B cell (primary cell): ENCODE measurements around the gene SLC39A11. TPM values are rescaled to one million over a fixed set of nuclear protein-coding genes. Genes with fewer than 3 reads are reported as not detected.

Experiments used
- ATAC-seq: fragments of 200-7000 bp; cut with Tn5 transposase; one replicate; pipeline ENCODE4 v1.10.0; 2021; ENCODE audit warnings: low read depth, mild to moderate bottlenecking, moderate number of reproducible peaks, moderate library complexity
- CTCF ChIA-PET: fragments of 350-600 bp; sonication (Branson Sonifier 250); formaldehyde crosslinking; loops from one replicate; lab custom pipeline; 2021; ENCODE audit warnings: antibody characterized with exemption, inconsistent platforms; lab: Charles Lee
- POLR2A ChIA-PET: fragments of 350-600 bp; sonication (Branson Sonifier 250); formaldehyde crosslinking; loops from one replicate; lab custom pipeline; 2021; ENCODE audit warnings: antibody characterized with exemption; lab: Charles Lee
- DNase-seq: peaks from one replicate; pipeline ENCODE4 v3.0.0; 2013
- H2AFZ ChIP-seq: 2 replicates; pipeline ENCODE4 v1.6.1; 2012; ENCODE audit warnings: mild to moderate bottlenecking, low read depth, low read length; ENCODE audit not compliant: insufficient read depth, poor library complexity, severe bottlenecking
- H3K27ac ChIP-seq, 2 donors: 1 replicate in 1 of 2; 2 replicates in 1 of 2; pipeline ENCODE4 v1.5.1; 2012 to 2013; ENCODE audit warnings: low read length in 2 of 2, mild to moderate bottlenecking in 2 of 2, moderate library complexity in 1 of 2
- H3K27me3 ChIP-seq, 4 experiments: fragments of 200-600 bp in 1 of 4; sonication (generic) in 1 of 4; replicated peaks in 1 of 4; 1 replicate in 2 of 4; 2 replicates in 2 of 4; pipeline versions ENCODE4 v1.6.1 to v1.7.0; 2013 to 2016; ENCODE audit warnings: low read length in 3 of 4, mild to moderate bottlenecking in 2 of 4, mixed read lengths in 1 of 4, moderate library complexity in 1 of 4; ENCODE audit not compliant: insufficient read depth in 4 of 4, control insufficient read depth in 3 of 4; ENCODE audit errors: control extremely low read depth in 1 of 4
- H3K36me3 ChIP-seq, 2 experiments: replicated peaks in 1 of 2; 1 replicate in 1 of 2; 2 replicates in 1 of 2; pipeline versions ENCODE4 v1.6.1 to v1.7.1; 2013; ENCODE audit warnings: low read length in 1 of 2; ENCODE audit not compliant: insufficient read depth in 2 of 2, control insufficient read depth in 1 of 2; ENCODE audit errors: control extremely low read depth in 1 of 2, extremely low read depth in 1 of 2
- H3K4me1 ChIP-seq, 2 donors: fragments of 200-600 bp in 1 of 2; sonication (generic) in 1 of 2; 1 replicate in 1 of 2; 2 replicates in 1 of 2; pipeline versions ENCODE4 v1.5.1 to v1.6.1; 2013 to 2017; ENCODE audit warnings: low read length in 2 of 2; ENCODE audit not compliant: control insufficient read depth in 2 of 2, insufficient read depth in 2 of 2
- H3K4me2 ChIP-seq: replicated peaks from 2 replicates; pipeline ENCODE3; 2012; ENCODE audit warnings: mild to moderate bottlenecking, low read depth, low read length; ENCODE audit not compliant: poor library complexity, severe bottlenecking
- H3K4me3 ChIP-seq, 5 experiments: fragments of 200-600 bp in 1 of 5; sonication (generic) in 1 of 5; 1 replicate in 3 of 5; 2 replicates in 2 of 5; pipeline versions ENCODE4 v1.5.1 to v1.7.0; 2011 to 2016; ENCODE audit warnings: low read length in 4 of 5, mild to moderate bottlenecking in 4 of 5, low read depth in 2 of 5, control low read depth in 1 of 5, moderate library complexity in 1 of 5; ENCODE audit not compliant: insufficient read depth in 1 of 5; ENCODE audit errors: control extremely low read depth in 1 of 5, extremely low read depth in 1 of 5
- H3K79me2 ChIP-seq: fragments of 200-600 bp; sonication (generic); one replicate; pipeline ENCODE4 v1.6.0; 2016; ENCODE audit warnings: low read length; ENCODE audit not compliant: control insufficient read depth, insufficient read depth
- H3K9ac ChIP-seq: fragments of 200-600 bp; sonication (generic); 2 replicates; pipeline ENCODE4 v1.6.1; 2017; ENCODE audit warnings: mild to moderate bottlenecking, low read length, moderate library complexity
- H3K9me3 ChIP-seq, 3 donors: one replicate each; pipeline versions ENCODE4 v1.6.1 to v1.7.1; 2013; ENCODE audit warnings: low read length in 2 of 3; ENCODE audit not compliant: control insufficient read depth in 2 of 3, insufficient read depth in 1 of 3; ENCODE audit errors: control extremely low read depth in 1 of 3
- H4K20me1 ChIP-seq: 2 replicates; pipeline ENCODE4 v1.6.0; 2012; ENCODE audit warnings: mild to moderate bottlenecking, low read length; ENCODE audit not compliant: insufficient read depth, control insufficient read depth, poor library complexity, severe bottlenecking
- H3K27ac Mint-ChIP-seq: one replicate; pipeline ENCODE4 v1.8.0; 2021; ENCODE audit warnings: mixed read lengths
- H3K27me3 Mint-ChIP-seq: one replicate; pipeline ENCODE4 v1.8.0; 2021; ENCODE audit warnings: mixed read lengths
- H3K4me1 Mint-ChIP-seq: one replicate; pipeline ENCODE4 v1.8.0; 2021; ENCODE audit warnings: mixed read lengths
- H3K4me3 Mint-ChIP-seq: one replicate; pipeline ENCODE4 v1.8.0; 2021; ENCODE audit warnings: mixed read lengths
- H3K9me3 Mint-ChIP-seq: one replicate; pipeline ENCODE4 v1.8.0; 2022; ENCODE audit warnings: mixed read lengths; ENCODE audit not compliant: insufficient read depth
- EZH2 ChIP-seq: IDR thresholded peaks from 2 replicates; pipeline ENCODE4 v1.6.1; 2012; ENCODE audit warnings: borderline replicate concordance, low read depth, mild to moderate bottlenecking, moderate library complexity, low read length; ENCODE audit not compliant: insufficient read depth, poor library complexity, severe bottlenecking
- WGBS: methylation state at CpG from one replicate; pipeline ENCODE4 v1.1.5; 2013; ENCODE audit warnings: missing lambda C conversion rate; ENCODE audit not compliant: insufficient coverage; 5-methylcytosine and 5-hydroxymethylcytosine counted together
- intact Hi-C: fragments of 100-400 bp; cut with micrococcal nuclease; formaldehyde crosslinking; loops from one replicate; pipeline ENCODE4 v1.10.0; 2022
- polyA plus RNA-seq: library from polyadenylated mRNA; depleted of rRNA; stranded (reverse); fragments of >200 nt; gene quantifications from 2 replicates; pipeline ENCODE4 v1.2.3, GENCODE V29; 2012
- total RNA-seq, 2 donors: library from RNA; stranded (reverse); fragments of 120-200 nt in 1 of 2; gene quantifications; 1 replicate in 1 of 2; 2 replicates in 1 of 2; pipeline versions ENCODE4 v1.2.3 to v1.2.4, GENCODE V29; 2013 to 2022
- TF ChIP-seq, protein P1 (sequence below): fragments of 200-600 bp; IDR thresholded peaks from one replicate; pipeline ENCODE4 v1.8.0; 2022; ENCODE audit warnings: antibody characterized with exemption, mild to moderate bottlenecking

Gene SLC39A11
- total and polyA plus RNA-seq, 2 donors (not counting 1 experiment from before 2014, with no cell fraction given) = 6.9 to 39.6 TPM

DNA sequence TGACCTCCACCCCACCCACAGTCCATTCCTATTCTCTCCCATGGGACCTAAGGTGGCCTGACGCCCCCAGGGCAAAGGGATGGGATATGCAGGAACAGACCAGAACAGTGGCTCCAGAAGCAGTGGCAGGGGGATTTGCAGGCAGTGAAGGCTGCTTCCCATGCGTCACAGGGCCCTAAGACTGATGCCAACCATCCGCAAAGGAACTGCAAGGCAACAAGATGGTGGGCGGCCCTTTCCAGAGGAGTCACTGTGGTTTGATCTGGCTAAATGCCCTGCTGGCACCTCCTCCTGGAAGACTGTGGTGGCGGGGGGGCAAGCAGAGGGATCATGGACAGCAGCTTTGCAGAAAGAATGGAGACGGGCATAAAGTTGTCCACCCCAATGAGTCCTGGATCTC is 4.4 kb upstream of the SLC39A11 start:
- no peaks in the 10 kb centered on the region for H3K36me3 ChIP-seq
- peaks cover 0 to 8% (median under 1%) of the 10 kb centered on the region in 4 experiments for H3K27me3 ChIP-seq
- peaks cover 2 to 10% of the 10 kb centered on the region in 2 donors for H3K4me1 ChIP-seq
- DNase-seq (no peak), ATAC-seq (no peak)
- WGBS = 93% methylated on average over 6 of the region's 6 CpGs
- Mint-ChIP-seq H3K9me3 (no peaks in the 10 kb centered on the region), H3K4me1 (peaks cover 19% of the 10 kb centered on the region), H3K27ac (no peak overlapping the region), H3K4me3 (no peak overlapping the region), H3K27me3 (peaks cover 16% of the 10 kb centered on the region)
- intact Hi-C loops = no loop called here
- no peaks in the 10 kb centered on the region for H4K20me1 ChIP-seq
- CTCF ChIA-PET = no interaction called here
- H3K4me3 ChIP-seq = no peak overlapping the region
- no peaks in the 10 kb centered on the region for H3K9me3 ChIP-seq
- H3K4me2 ChIP-seq = no peak overlapping the region
- H3K27ac ChIP-seq = no peak overlapping the region
- H2AFZ ChIP-seq = no peak overlapping the region
- TF ChIP-seq, protein P1, sequence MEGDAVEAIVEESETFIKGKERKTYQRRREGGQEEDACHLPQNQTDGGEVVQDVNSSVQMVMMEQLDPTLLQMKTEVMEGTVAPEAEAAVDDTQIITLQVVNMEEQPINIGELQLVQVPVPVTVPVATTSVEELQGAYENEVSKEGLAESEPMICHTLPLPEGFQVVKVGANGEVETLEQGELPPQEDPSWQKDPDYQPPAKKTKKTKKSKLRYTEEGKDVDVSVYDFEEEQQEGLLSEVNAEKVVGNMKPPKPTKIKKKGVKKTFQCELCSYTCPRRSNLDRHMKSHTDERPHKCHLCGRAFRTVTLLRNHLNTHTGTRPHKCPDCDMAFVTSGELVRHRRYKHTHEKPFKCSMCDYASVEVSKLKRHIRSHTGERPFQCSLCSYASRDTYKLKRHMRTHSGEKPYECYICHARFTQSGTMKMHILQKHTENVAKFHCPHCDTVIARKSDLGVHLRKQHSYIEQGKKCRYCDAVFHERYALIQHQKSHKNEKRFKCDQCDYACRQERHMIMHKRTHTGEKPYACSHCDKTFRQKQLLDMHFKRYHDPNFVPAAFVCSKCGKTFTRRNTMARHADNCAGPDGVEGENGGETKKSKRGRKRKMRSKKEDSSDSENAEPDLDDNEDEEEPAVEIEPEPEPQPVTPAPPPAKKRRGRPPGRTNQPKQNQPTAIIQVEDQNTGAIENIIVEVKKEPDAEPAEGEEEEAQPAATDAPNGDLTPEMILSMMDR = no peak
- TF ChIP-seq EZH2 = no peak
- H3K9ac ChIP-seq = no peak overlapping the region
- POLR2A ChIA-PET = interaction anchor here (0.7 kb wide), 1 partner anchor 23 kb away, joined by 3 read pairs; no protein-coding TSS in a partner anchor
- no peaks in the 10 kb centered on the region for H3K79me2 ChIP-seq

DNA sequence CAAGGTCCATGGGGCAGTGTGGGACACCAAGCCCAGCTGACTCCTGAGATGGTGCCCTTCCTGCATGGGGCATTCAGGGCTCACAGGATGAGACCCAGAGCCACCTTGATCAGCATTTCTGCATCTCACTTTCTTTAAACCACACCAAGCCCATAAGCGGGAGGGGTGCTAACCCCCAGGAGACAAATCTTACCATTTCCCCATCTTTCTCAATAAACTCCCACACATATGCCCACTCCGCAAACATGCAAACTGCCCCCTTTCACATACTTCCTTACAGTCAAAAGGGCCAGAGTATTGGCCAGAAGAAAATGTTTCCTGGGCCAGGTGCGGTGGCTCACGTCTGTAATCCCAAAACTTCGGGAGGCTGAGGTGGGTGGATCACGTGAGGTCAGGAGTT is 3.7 kb upstream of the SLC39A11 start:
- CTCF ChIA-PET = no interaction called here
- WGBS = 88% methylated on average over 2 of the region's 6 CpGs
- H3K9me3 ChIP-seq = no peaks in the 10 kb centered on the region
- ATAC-seq = no peak
- Mint-ChIP-seq H3K27me3 (peaks cover 16% of the 10 kb centered on the region), H3K4me1 (peaks cover 24% of the 10 kb centered on the region), H3K4me3 (no peak overlapping the region), H3K9me3 (no peaks in the 10 kb centered on the region), H3K27ac (no peak overlapping the region)
- no peaks in the 10 kb centered on the region for H4K20me1 ChIP-seq
- no peak overlapping the region for H3K9ac ChIP-seq
- H3K36me3 ChIP-seq = no peaks in the 10 kb centered on the region
- H3K4me2 ChIP-seq = no peak overlapping the region
- intact Hi-C loops = no loop called here
- no peak overlapping the region for H2AFZ ChIP-seq
- H3K79me2 ChIP-seq = no peaks in the 10 kb centered on the region
- DNase-seq = no peak
- peaks cover 0 to 8% (median under 1%) of the 10 kb centered on the region in 4 experiments for H3K27me3 ChIP-seq
- POLR2A ChIA-PET = no interaction called here
- H3K4me3 ChIP-seq = no peak overlapping the region
- peaks cover 7 to 16% of the 10 kb centered on the region in 2 donors for H3K4me1 ChIP-seq
- TF ChIP-seq, protein P1 = no peak
- TF ChIP-seq EZH2 = no peak
- no peak overlapping the region for H3K27ac ChIP-seq
